SH-SY5Y (cell line): ENCODE measurements around the gene AGAP1.

ENCODE experiments used
- GATA2 ChIP-seq: IDR thresholded peaks from 2 replicates; pipeline ENCODE4 v1.6.1; 2011; ENCODE audit warnings: mild to moderate bottlenecking, low read depth, low read length
- GATA3 ChIP-seq: IDR thresholded peaks from 2 replicates; pipeline ENCODE4 v1.6.1; 2011; ENCODE audit warnings: low read depth, mild to moderate bottlenecking, low read length, moderate library complexity

- no peak for TF ChIP-seq GATA2
- no peak for TF ChIP-seq GATA3
These were observed 363.8 kb downstream of the AGAP1 start for GRCh38 chr2:235857598-235857997.
